Measurements from ENCODE around the gene GABRD.

The GABRD gene

DNA sequence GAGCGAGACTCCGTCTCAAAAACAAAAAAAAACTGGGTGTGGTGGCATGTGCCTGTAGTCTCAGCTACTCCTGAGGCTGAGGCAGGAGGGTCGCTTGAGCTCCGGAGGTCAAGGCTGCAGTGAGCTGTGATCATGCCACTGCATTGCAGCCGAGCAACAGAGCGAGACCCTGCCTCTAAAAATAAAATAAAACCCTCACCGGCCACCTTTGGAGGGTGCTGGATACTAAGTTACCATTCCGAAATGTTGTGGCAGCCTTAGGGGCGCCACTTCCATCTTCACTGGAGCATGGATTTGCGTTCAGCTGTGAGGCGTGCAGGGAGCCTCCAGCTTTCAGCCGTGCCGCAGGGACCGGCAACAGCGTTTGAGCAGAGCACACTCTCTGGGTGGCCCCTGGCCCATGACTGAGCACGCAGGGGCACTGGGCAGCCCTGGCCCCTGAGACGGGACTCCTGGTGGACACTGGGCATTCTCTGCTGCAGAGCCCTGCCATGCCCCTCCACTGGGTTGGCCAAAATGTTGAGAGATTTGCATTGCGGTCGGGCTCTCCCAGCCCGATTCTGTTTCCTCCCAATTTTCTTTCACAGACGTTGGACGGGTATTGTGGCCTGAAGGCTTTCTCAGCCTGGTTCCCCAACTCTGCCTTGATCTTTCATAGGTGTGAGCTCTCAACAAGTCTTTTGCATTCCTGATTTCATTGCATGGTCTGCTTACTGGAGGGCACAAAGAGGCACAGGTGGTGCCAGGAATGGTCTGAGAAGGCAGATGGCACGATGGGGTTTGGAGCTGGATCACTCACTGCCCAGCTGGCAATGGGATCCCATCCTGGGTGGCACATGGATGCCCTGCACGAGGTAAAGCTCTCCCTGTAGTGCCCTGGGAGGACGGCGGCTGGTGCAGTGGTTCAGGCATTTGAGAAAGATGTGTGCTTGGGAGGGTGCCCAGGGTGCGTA lies 9.8 kb upstream of the GABRD start:
- H3K36me3 ChIP-seq (ENCODE audit: insufficient read depth) = no peaks in the 10 kb centered on the region
- H3K4me2 ChIP-seq = no peak overlapping the region
- H3K4me3 ChIP-seq (IDR thresholded peaks at IDR 0.05; ENCODE audit: insufficient read depth, low read depth, low read length) = no peak overlapping the region
- TF ChIP-seq, protein P1, sequence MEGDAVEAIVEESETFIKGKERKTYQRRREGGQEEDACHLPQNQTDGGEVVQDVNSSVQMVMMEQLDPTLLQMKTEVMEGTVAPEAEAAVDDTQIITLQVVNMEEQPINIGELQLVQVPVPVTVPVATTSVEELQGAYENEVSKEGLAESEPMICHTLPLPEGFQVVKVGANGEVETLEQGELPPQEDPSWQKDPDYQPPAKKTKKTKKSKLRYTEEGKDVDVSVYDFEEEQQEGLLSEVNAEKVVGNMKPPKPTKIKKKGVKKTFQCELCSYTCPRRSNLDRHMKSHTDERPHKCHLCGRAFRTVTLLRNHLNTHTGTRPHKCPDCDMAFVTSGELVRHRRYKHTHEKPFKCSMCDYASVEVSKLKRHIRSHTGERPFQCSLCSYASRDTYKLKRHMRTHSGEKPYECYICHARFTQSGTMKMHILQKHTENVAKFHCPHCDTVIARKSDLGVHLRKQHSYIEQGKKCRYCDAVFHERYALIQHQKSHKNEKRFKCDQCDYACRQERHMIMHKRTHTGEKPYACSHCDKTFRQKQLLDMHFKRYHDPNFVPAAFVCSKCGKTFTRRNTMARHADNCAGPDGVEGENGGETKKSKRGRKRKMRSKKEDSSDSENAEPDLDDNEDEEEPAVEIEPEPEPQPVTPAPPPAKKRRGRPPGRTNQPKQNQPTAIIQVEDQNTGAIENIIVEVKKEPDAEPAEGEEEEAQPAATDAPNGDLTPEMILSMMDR (conservative IDR thresholded peaks at IDR 0.05; ENCODE audit: low read depth, low read length) = no peak
- no peak overlapping the region for H3K27ac ChIP-seq
- H3K79me2 ChIP-seq (ENCODE audit: insufficient read depth, low read depth) = no peaks in the 10 kb centered on the region
- H3K27me3 ChIP-seq (ENCODE audit: insufficient read depth, low read depth) = peaks cover 98% of the 10 kb centered on the region
- H4K20me1 ChIP-seq (ENCODE audit: insufficient read depth) = no peaks in the 10 kb centered on the region
- no peak overlapping the region for H3K9ac ChIP-seq
- H3K4me1 ChIP-seq (ENCODE audit: low read depth, poor library complexity, severe bottlenecking) = no peaks in the 10 kb centered on the region
- H2AFZ ChIP-seq (ENCODE audit: low read depth) = no peak overlapping the region

DNA sequence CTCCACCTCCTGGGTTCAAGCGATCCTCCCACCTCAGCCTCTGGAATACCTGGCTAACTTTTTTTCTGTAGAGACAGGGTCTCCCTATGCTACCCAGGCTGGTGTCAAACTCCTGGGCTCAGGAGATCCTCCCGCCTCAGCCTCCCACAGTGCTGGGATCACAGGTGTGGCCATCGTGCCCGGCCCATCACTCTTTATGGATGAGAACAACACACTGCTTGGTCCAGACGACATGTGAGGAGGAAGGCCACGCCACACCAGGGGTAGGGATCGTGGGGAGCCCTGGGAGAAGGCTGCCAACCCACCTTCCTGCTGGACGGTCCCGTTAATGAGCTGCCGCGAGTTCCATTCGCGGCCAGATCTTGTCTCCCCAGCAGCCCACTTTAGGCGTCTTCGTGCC lies 5.0 kb upstream of the GABRD start:
- Histone ChIP-seq H3K27me3 (ENCODE audit: insufficient read depth, low read depth) (peaks cover 94% of the 10 kb centered on the region), H3K27ac (no peak overlapping the region), H3K4me1 (ENCODE audit: low read depth, poor library complexity, severe bottlenecking) (no peaks in the 10 kb centered on the region), H4K20me1 (ENCODE audit: insufficient read depth) (no peaks in the 10 kb centered on the region), H2AFZ (ENCODE audit: low read depth) (no peak overlapping the region), H3K4me3 (IDR thresholded peaks at IDR 0.05; ENCODE audit: insufficient read depth, low read depth, low read length) (no peak overlapping the region), H3K4me2 (no peak overlapping the region), H3K9ac (no peak overlapping the region), H3K36me3 (ENCODE audit: insufficient read depth) (no peaks in the 10 kb centered on the region), H3K79me2 (ENCODE audit: insufficient read depth, low read depth) (no peaks in the 10 kb centered on the region)
- TF ChIP-seq, protein P1 (conservative IDR thresholded peaks at IDR 0.05; ENCODE audit: low read depth, low read length) = no peak

DNA sequence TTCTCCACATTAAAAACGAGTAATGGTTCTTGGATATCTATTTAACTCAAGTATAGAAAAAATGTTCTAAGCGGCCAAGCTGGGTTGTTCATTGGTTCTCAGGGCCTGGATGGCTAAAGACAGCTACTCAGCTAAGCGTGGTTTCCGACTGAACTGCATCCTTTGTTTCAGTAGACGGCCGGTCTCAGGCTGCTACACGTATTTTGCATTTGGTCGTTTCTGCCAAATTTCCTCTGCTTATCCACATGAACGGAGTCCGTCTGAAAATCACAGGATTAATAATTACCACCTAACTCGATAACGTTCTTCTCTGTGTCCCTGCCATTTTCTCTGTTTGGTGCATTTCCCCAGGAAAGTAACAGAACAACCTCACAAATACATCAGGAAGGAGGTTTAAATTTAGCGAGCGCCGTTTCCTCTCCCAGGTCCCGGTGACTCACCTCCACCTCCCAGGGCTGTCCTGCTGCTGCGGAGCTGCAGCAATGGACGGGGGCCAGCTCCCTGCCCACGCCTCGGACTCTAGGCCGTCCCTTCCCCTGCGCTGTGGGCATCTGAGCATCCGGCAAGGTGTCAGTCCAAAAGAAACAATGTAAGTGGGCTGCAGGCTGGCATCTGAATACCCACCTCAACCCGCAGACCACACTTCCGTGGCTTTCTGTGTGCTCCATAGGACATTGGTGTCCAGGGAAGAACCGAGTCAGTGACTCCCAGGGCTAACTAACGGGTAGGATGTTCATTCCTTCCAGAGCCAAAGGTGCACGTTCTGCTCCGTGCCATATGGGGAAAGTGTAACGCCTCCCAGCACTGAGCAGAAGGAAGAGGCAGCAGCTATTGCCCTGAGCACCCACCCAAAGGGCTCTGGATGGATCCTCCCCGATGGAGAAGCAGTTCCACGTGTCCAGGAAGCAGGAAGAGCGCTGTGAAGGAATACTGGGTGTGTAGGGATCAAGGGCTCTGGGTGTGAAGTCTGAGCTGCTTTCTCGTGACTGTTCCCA lies 4.1 kb upstream of the GABRD start:
- no peaks in the 10 kb centered on the region for H3K36me3 ChIP-seq (ENCODE audit: insufficient read depth)
- H2AFZ ChIP-seq (ENCODE audit: low read depth) = no peak overlapping the region
- TF ChIP-seq, protein P1 (conservative IDR thresholded peaks at IDR 0.05; ENCODE audit: low read depth, low read length) = no peak

DNA sequence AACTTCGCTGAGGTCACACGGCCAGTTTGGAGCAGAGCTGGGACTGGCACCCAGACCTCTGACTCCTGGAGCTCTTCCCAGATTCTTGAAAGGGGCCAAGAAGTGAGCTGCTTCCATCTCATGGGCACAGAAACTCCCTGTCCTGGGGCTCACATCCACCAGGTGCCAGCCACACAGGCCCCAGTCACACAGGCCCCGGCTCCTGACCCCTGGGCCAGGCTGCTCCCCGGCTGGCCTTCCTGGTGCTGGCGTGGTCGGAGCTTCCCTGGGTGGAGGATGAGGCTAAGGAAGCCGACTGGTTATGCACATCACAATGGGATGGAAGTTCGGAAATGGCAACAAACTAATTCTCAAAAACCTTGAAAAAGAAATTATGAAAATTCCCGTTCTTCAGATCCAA lies 3.0 kb upstream of the GABRD start:
- TF ChIP-seq, protein P1 (conservative IDR thresholded peaks at IDR 0.05; ENCODE audit: low read depth, low read length) = no peak
- H3K4me2 ChIP-seq = no peak overlapping the region
- H3K4me1 ChIP-seq (ENCODE audit: low read depth, poor library complexity, severe bottlenecking) = no peaks in the 10 kb centered on the region
- H3K36me3 ChIP-seq (ENCODE audit: insufficient read depth) = no peaks in the 10 kb centered on the region
- H4K20me1 ChIP-seq (ENCODE audit: insufficient read depth) = no peaks in the 10 kb centered on the region
- peaks cover 91% of the 10 kb centered on the region for H3K27me3 ChIP-seq (ENCODE audit: insufficient read depth, low read depth)
- no peak overlapping the region for H3K4me3 ChIP-seq (IDR thresholded peaks at IDR 0.05; ENCODE audit: insufficient read depth, low read depth, low read length)
- no peak overlapping the region for H3K27ac ChIP-seq
- H3K9ac ChIP-seq = no peak overlapping the region
- no peaks in the 10 kb centered on the region for H3K79me2 ChIP-seq (ENCODE audit: insufficient read depth, low read depth)
- H2AFZ ChIP-seq (ENCODE audit: low read depth) = no peak overlapping the region

More for the DNA sequence above, 4.1 kb upstream of the GABRD start:
- no peaks in the 10 kb centered on the region for H4K20me1 ChIP-seq (ENCODE audit: insufficient read depth)
- no peak overlapping the region for H3K4me3 ChIP-seq (IDR thresholded peaks at IDR 0.05; ENCODE audit: insufficient read depth, low read depth, low read length)
- H3K27ac ChIP-seq = no peak overlapping the region
- no peaks in the 10 kb centered on the region for H3K79me2 ChIP-seq (ENCODE audit: insufficient read depth, low read depth)
- H3K4me2 ChIP-seq = no peak overlapping the region
- no peak overlapping the region for H3K9ac ChIP-seq
- peaks cover 91% of the 10 kb centered on the region for H3K27me3 ChIP-seq (ENCODE audit: insufficient read depth, low read depth)
- no peaks in the 10 kb centered on the region for H3K4me1 ChIP-seq (ENCODE audit: low read depth, poor library complexity, severe bottlenecking)

Data from KMS-11 (cell line).